Lung (tissue), 12 donors: ENCODE data around the gene FBXL19. TPM values are rescaled to one million over a fixed set of nuclear protein-coding genes. Genes with fewer than 3 reads are reported as not detected.

Source experiments
- ATAC-seq: fragments of 200-7000 bp; cut with Tn5 transposase; one replicate; pipeline ENCODE4 v1.9.1; 2020; ENCODE audit warnings: moderate number of reproducible peaks; ENCODE audit not compliant: insufficient read depth, low FRiP score
- DNase-seq, 3 donors: peaks; one replicate each; pipeline ENCODE4 v3.0.0-alpha.2; 2013 to 2017
- H3K27ac ChIP-seq, 2 donors: one replicate each; pipeline ENCODE4 v1.5.1; 2013; ENCODE audit warnings: mild to moderate bottlenecking in 2 of 2, moderate library complexity in 2 of 2, control low read depth in 1 of 2, inconsistent platforms in 1 of 2, low read depth in 1 of 2, low read length in 1 of 2
- H3K27me3 ChIP-seq, 3 donors: one replicate each; pipeline ENCODE4 v1.5.1; 2013; ENCODE audit warnings: low read length in 2 of 3; ENCODE audit not compliant: control insufficient read depth in 3 of 3, insufficient read depth in 3 of 3
- H3K36me3 ChIP-seq, 4 donors: one replicate each; pipeline ENCODE4 v1.5.1; 2013; ENCODE audit warnings: low read length in 4 of 4, mild to moderate bottlenecking in 1 of 4, moderate library complexity in 1 of 4; ENCODE audit not compliant: control insufficient read depth in 4 of 4, insufficient read depth in 4 of 4
- H3K4me1 ChIP-seq, 5 donors: one replicate each; pipeline ENCODE4 v1.5.1; 2013; ENCODE audit warnings: low read length in 5 of 5, mild to moderate bottlenecking in 2 of 5, moderate library complexity in 1 of 5; ENCODE audit not compliant: control insufficient read depth in 5 of 5, insufficient read depth in 5 of 5
- H3K4me3 ChIP-seq: one replicate; pipeline ENCODE4 v1.5.1; 2013; ENCODE audit warnings: mild to moderate bottlenecking, control low read depth, moderate library complexity
- H3K9ac ChIP-seq, 2 donors: one replicate each; pipeline ENCODE4 v1.5.1; 2013; ENCODE audit warnings: low read length in 2 of 2, control low read depth in 1 of 2; ENCODE audit not compliant: insufficient read depth in 1 of 2
- H3K9me3 ChIP-seq, 4 donors: one replicate each; pipeline ENCODE4 v1.5.1; 2013; ENCODE audit warnings: low read length in 3 of 4, mild to moderate bottlenecking in 1 of 4, moderate library complexity in 1 of 4; ENCODE audit not compliant: control insufficient read depth in 4 of 4, insufficient read depth in 3 of 4
- WGBS, 2 donors: extraction: QIAGEN DNeasy Blood & Tissue Kit; methylation state at CpG; one replicate each; pipeline ENCODE4 v1.1.7; 2013; 5-methylcytosine and 5-hydroxymethylcytosine counted together
- polyA plus RNA-seq, 2 donors: library from polyadenylated mRNA; stranded (reverse); fragments of 200-250 nt; gene quantifications; one replicate each; pipeline ENCODE4 v1.2.1, GENCODE V29; 2013
- total RNA-seq, 2 donors: library from RNA; depleted of rRNA in 1 of 2; stranded (reverse); fragments of >200 nt in 1 of 2; gene quantifications; one replicate each; pipeline ENCODE4 v1.2.1, GENCODE V29; 2014 to 2021
- TF ChIP-seq, protein P1 (sequence below): IDR thresholded peaks from 2 replicates; pipeline ENCODE4 v1.5.1; 2012; ENCODE audit warnings: mild to moderate bottlenecking; ENCODE audit errors: control extremely low read depth, extremely low read depth
- donor health status: control.
- donor health status: control.
- donor health status: Bipolar disorder and iron deficiency.
- donor health status: healthy.
- donor health status: DM: yes; HTN: yes; CAD: no.

Gene FBXL19
- total and polyA plus RNA-seq, 4 donors: 10.3 to 17.3 (median 13.2) TPM

DNA sequence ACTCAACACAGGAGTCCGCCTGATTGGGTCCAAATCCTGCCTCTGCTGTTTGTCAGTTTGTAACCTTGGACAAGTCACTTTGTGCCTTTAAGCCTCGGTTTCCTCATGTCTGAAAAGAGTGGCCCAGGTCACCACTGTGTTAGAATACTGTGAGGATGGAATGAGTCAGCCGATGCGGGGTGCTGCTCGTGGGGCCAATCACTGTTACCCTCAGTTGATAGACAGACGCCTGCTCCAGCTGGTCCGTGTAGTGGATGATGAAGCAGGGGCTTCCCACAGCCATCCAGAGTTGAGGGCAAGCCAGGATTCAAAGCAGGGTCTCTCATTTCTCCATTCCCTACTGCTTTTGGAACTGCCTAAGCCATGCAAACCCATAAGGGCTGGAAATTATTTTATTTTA lies 5.8 kb downstream of the FBXL19 start:
- no peak for DNase-seq
- H3K36me3 ChIP-seq: peaks cover 3 to 35% (median 14%) of the 10 kb centered on the region in 4 donors
- WGBS, 2 donors: 84 to 86% methylated on average over 7 of the region's 7 CpGs
- no peak overlapping the region for H3K9ac ChIP-seq
- no peak overlapping the region for H3K4me3 ChIP-seq
- TF ChIP-seq, protein P1, sequence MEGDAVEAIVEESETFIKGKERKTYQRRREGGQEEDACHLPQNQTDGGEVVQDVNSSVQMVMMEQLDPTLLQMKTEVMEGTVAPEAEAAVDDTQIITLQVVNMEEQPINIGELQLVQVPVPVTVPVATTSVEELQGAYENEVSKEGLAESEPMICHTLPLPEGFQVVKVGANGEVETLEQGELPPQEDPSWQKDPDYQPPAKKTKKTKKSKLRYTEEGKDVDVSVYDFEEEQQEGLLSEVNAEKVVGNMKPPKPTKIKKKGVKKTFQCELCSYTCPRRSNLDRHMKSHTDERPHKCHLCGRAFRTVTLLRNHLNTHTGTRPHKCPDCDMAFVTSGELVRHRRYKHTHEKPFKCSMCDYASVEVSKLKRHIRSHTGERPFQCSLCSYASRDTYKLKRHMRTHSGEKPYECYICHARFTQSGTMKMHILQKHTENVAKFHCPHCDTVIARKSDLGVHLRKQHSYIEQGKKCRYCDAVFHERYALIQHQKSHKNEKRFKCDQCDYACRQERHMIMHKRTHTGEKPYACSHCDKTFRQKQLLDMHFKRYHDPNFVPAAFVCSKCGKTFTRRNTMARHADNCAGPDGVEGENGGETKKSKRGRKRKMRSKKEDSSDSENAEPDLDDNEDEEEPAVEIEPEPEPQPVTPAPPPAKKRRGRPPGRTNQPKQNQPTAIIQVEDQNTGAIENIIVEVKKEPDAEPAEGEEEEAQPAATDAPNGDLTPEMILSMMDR: no peak
- H3K27me3 ChIP-seq: no peaks in the 10 kb centered on the region
- no peak for ATAC-seq
- no peak overlapping the region for H3K27ac ChIP-seq
- H3K9me3 ChIP-seq: peaks cover 0 to 2% (median 0%) of the 10 kb centered on the region in 4 donors
- H3K4me1 ChIP-seq: peaks cover 0 to 8% (median 7%) of the 10 kb centered on the region in 5 donors

DNA sequence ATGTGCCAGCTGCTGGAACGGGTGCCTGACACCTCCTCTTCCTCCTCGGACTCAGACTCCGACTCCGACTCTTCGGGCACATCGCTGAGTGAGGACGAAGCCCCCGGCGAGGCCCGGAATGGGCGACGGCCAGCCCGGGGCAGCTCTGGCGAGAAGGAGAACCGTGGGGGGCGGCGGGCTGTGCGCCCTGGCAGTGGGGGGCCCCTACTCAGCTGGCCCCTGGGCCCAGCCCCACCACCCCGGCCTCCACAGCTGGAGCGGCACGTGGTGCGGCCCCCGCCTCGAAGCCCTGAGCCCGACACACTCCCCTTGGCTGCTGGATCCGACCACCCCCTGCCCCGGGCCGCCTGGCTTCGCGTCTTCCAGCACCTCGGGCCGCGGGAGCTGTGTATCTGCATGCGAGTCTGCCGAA lies 6.8 kb downstream of the FBXL19 start:
- ATAC-seq (no peak), DNase-seq (no peak)
- Histone ChIP-seq H3K27me3 (no peaks in the 10 kb centered on the region), H3K27ac (no peak overlapping the region), H3K4me1 (peaks cover 0 to 8% (median 0%) of the 10 kb centered on the region in 5 donors), H3K9me3 (peaks cover 0 to 2% (median 0%) of the 10 kb centered on the region in 4 donors), H3K9ac (no peak overlapping the region), H3K36me3 (peaks cover 3 to 37% (median 16%) of the 10 kb centered on the region in 4 donors), H3K4me3 (no peak overlapping the region)
- 94 to 96% methylated on average over 35 of the region's 35 CpGs for WGBS, 2 donors
- TF ChIP-seq, protein P1: no peak

DNA sequence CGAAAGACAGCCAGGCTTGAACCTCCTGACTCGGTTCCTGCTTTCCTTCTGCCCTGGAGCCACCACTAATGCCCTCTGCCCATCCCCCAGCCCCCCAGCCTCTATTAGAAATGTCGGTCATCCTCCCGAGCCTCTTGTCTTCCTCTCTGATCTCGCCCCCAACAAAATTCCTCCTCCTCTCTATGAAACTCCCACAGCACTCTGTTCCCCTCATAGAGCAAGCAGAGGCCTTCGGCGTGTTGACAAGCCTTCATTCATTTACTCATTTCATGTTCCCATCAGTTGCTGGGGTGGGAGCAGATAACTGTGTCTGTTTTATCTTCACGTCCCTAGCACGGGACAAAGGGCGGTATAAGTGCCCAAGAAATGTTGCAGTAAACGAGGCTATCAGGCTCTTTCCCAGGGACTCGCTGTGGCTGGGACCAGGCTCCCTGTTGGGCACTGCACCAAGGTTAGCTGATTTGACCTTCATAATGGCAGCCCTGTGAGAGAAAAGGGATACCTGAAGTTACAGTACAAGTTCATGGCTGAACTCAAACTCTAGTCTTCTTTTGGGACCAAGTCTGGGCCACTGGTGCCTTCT lies 7.8 kb downstream of the FBXL19 start:
- H3K4me1 ChIP-seq: peaks cover 0 to 8% (median 0%) of the 10 kb centered on the region in 5 donors
- no peak overlapping the region for H3K9ac ChIP-seq
- no peak overlapping the region for H3K4me3 ChIP-seq
- peak overlapping the region in 1 of 2 donors; percentile 26 for H3K27ac ChIP-seq
- DNase-seq (no peak), ATAC-seq (no peak)
- H3K36me3 ChIP-seq: peaks cover 3 to 40% (median 20%) of the 10 kb centered on the region in 4 donors
- peaks cover 0 to 2% (median 0%) of the 10 kb centered on the region in 4 donors for H3K9me3 ChIP-seq
- H3K27me3 ChIP-seq: no peaks in the 10 kb centered on the region
- TF ChIP-seq, protein P1: no peak
- 80% methylated on average over 12 of the region's 12 CpGs for WGBS, 2 donors
